Activated CD4-positive, alpha-beta memory T cell treated with anti-CD3 and anti-CD28 coated beads for 36 hours (primary cell): ENCODE measurements around the gene BRAT1. TPM values are rescaled to one million over a fixed set of nuclear protein-coding genes. Genes with fewer than 3 reads are reported as not detected.

Source experiments
- CTCF ChIA-PET: fragments of 350-600 bp; sonication (Branson Sonifier 250); formaldehyde crosslinking; loops from one replicate; lab custom pipeline; 2021; ENCODE audit warnings: antibody characterized with exemption, inconsistent platforms; lab: Charles Lee
- POLR2A ChIA-PET: fragments of 350-600 bp; sonication (Branson Sonifier 250); formaldehyde crosslinking; loops from one replicate; lab custom pipeline; 2021; ENCODE audit warnings: antibody characterized with exemption; lab: Charles Lee
- DNase-seq: peaks from one replicate; pipeline ENCODE4 v3.0.0-alpha.2; 2020
- H3K27ac Mint-ChIP-seq: one replicate; pipeline ENCODE4 v1.8.0; 2021; ENCODE audit warnings: mixed read lengths
- H3K27me3 Mint-ChIP-seq: one replicate; pipeline ENCODE4 v1.8.0; 2021; ENCODE audit warnings: mixed read lengths
- H3K36me3 Mint-ChIP-seq: one replicate; pipeline ENCODE4 v1.8.0; 2021; ENCODE audit warnings: mixed read lengths
- H3K4me1 Mint-ChIP-seq: one replicate; pipeline ENCODE4 v1.8.0; 2021; ENCODE audit warnings: low read depth, mixed read lengths
- H3K4me3 Mint-ChIP-seq: one replicate; pipeline ENCODE4 v1.8.0; 2021; ENCODE audit warnings: mild to moderate bottlenecking, mixed read lengths
- H3K9me3 Mint-ChIP-seq: one replicate; pipeline ENCODE4 v1.8.0; 2021; ENCODE audit warnings: mixed read lengths
- intact Hi-C: fragments of 100-400 bp; cut with micrococcal nuclease; formaldehyde crosslinking; loops from one replicate; pipeline ENCODE4 v1.15.1; 2023
- total RNA-seq, 2 experiments: library from RNA; stranded (reverse); gene quantifications; one replicate each; pipeline ENCODE4 v1.2.3, GENCODE V29; 2021

Gene BRAT1
- 10 to 100 TPM; 33.5 to 33.6 TPM for total RNA-seq

- intact Hi-C loops: loop anchor here (1.0 to 5.0 kb wide), 4 partner anchors 25 to 287 kb away; partner anchors contain the start of genes GNA12 and GRIFIN
- H3K36me3 Mint-ChIP-seq: peaks cover 16% of the 10 kb centered on the region
- no peaks in the 10 kb centered on the region for H3K27me3 Mint-ChIP-seq
- POLR2A ChIA-PET: interaction anchor here (0.9 to 1.4 kb wide), 2 partner anchors 25 to 35 kb away, joined by 3 to 6 read pairs; no protein-coding TSS in a partner anchor
- H3K9me3 Mint-ChIP-seq: no peaks in the 10 kb centered on the region
- peaks cover 40% of the 10 kb centered on the region for H3K4me1 Mint-ChIP-seq
- peak within 1 kb of the TSS; percentile 89 for H3K4me3 Mint-ChIP-seq
- CTCF ChIA-PET: interaction anchor here (0.6 to 1.0 kb wide), 2 partner anchors 35 to 140 kb away, joined by 3 read pairs; no protein-coding TSS in a partner anchor
- peak within 1 kb of the TSS; percentile 91 for H3K27ac Mint-ChIP-seq
- DNase-seq: peak; percentile 97
Observed at GRCh38 chr7:2555121-2556052, at the start of gene BRAT1. Gene BRAT1 (minus strand): TSS chr7:2555524. CDS start chr7:2554431, 1,093 bp downstream.

- Mint-ChIP-seq H3K36me3 (peaks cover 2% of the 10 kb centered on the region), H3K4me1 (peaks cover 5% of the 10 kb centered on the region), H3K27ac (no peak overlapping the region), H3K9me3 (no peaks in the 10 kb centered on the region), H3K27me3 (no peaks in the 10 kb centered on the region), H3K4me3 (no peak overlapping the region)
- ChIA-PET POLR2A (no interaction called here), CTCF (interaction anchor here (0.9 kb wide), 1 partner anchor 136 kb away, joined by 3 read pairs; no protein-coding TSS in a partner anchor)
- intact Hi-C loops: no loop called here
- no peak for DNase-seq
Observed at GRCh38 chr7:2604608-2605174, 49.4 kb upstream of the BRAT1 start.

GRCh38 chr7:2603044-2603965, 48.0 kb upstream of the BRAT1 start:
- H3K27me3 Mint-ChIP-seq: no peaks in the 10 kb centered on the region
- ChIA-PET CTCF (no interaction called here), POLR2A (no interaction called here)
- intact Hi-C loops: no loop called here
- H3K4me3 Mint-ChIP-seq: no peak overlapping the region
- peaks cover 6% of the 10 kb centered on the region for H3K36me3 Mint-ChIP-seq
- no peak overlapping the region for H3K27ac Mint-ChIP-seq
- no peaks in the 10 kb centered on the region for H3K9me3 Mint-ChIP-seq
- DNase-seq: no peak
- no peaks in the 10 kb centered on the region for H3K4me1 Mint-ChIP-seq

GRCh38 chr7:2602406-2603043, 47.2 kb upstream of the BRAT1 start:
- H3K4me3 Mint-ChIP-seq: no peak overlapping the region
- no peaks in the 10 kb centered on the region for H3K27me3 Mint-ChIP-seq
- no peaks in the 10 kb centered on the region for H3K4me1 Mint-ChIP-seq
- peaks cover 6% of the 10 kb centered on the region for H3K36me3 Mint-ChIP-seq
- intact Hi-C loops: no loop called here
- no peak for DNase-seq
- ChIA-PET POLR2A (no interaction called here), CTCF (interaction anchor here (0.5 kb wide), 1 partner anchor 117 kb away, joined by 3 read pairs; no protein-coding TSS in a partner anchor)
- H3K9me3 Mint-ChIP-seq: no peaks in the 10 kb centered on the region
- no peak overlapping the region for H3K27ac Mint-ChIP-seq

GRCh38 chr7:2601907-2602306, 46.6 kb upstream of the BRAT1 start:
- POLR2A ChIA-PET: no interaction called here
- intact Hi-C loops: no loop called here
- DNase-seq: no peak
- CTCF ChIA-PET: no interaction called here
- H3K4me3 Mint-ChIP-seq: no peak overlapping the region
- no peaks in the 10 kb centered on the region for H3K9me3 Mint-ChIP-seq
- peaks cover 6% of the 10 kb centered on the region for H3K36me3 Mint-ChIP-seq
- H3K27ac Mint-ChIP-seq: no peak overlapping the region
- H3K4me1 Mint-ChIP-seq: no peaks in the 10 kb centered on the region
- H3K27me3 Mint-ChIP-seq: no peaks in the 10 kb centered on the region

GRCh38 chr7:2601065-2601464, 45.7 kb upstream of the BRAT1 start:
- no peak for DNase-seq
- POLR2A ChIA-PET: no interaction called here
- no peaks in the 10 kb centered on the region for H3K27me3 Mint-ChIP-seq
- H3K9me3 Mint-ChIP-seq: no peaks in the 10 kb centered on the region
- peaks cover 6% of the 10 kb centered on the region for H3K36me3 Mint-ChIP-seq
- H3K27ac Mint-ChIP-seq: no peak overlapping the region
- H3K4me1 Mint-ChIP-seq: no peaks in the 10 kb centered on the region
- CTCF ChIA-PET: no interaction called here
- intact Hi-C loops: no loop called here
- no peak overlapping the region for H3K4me3 Mint-ChIP-seq

GRCh38 chr7:2598154-2598823, 43.0 kb upstream of the BRAT1 start:
- POLR2A ChIA-PET: no interaction called here

GRCh38 chr7:2597273-2597640, 41.9 kb upstream of the BRAT1 start:
- no peak for DNase-seq
- POLR2A ChIA-PET: no interaction called here
- CTCF ChIA-PET: no interaction called here
- H3K27me3 Mint-ChIP-seq: no peaks in the 10 kb centered on the region
- H3K36me3 Mint-ChIP-seq: peaks cover 8% of the 10 kb centered on the region
- no peak overlapping the region for H3K4me3 Mint-ChIP-seq
- H3K27ac Mint-ChIP-seq: no peak overlapping the region
- intact Hi-C loops: no loop called here
- H3K9me3 Mint-ChIP-seq: no peaks in the 10 kb centered on the region
- H3K4me1 Mint-ChIP-seq: no peaks in the 10 kb centered on the region

More at GRCh38 chr7:2598154-2598823, 43.0 kb upstream of the BRAT1 start:
- CTCF ChIA-PET: no interaction called here
- peaks cover 8% of the 10 kb centered on the region for H3K36me3 Mint-ChIP-seq
- no peak overlapping the region for H3K27ac Mint-ChIP-seq
- no peaks in the 10 kb centered on the region for H3K4me1 Mint-ChIP-seq
- intact Hi-C loops: no loop called here
- no peak overlapping the region for H3K4me3 Mint-ChIP-seq
- DNase-seq: no peak
- no peaks in the 10 kb centered on the region for H3K27me3 Mint-ChIP-seq
- no peaks in the 10 kb centered on the region for H3K9me3 Mint-ChIP-seq

- POLR2A ChIA-PET: no interaction called here
Observed at GRCh38 chr7:2596464-2597272, 41.3 kb upstream of the BRAT1 start.

GRCh38 chr7:2595258-2595860, 40.0 kb upstream of the BRAT1 start:
- Mint-ChIP-seq H3K4me1 (no peaks in the 10 kb centered on the region), H3K27me3 (no peaks in the 10 kb centered on the region), H3K9me3 (no peaks in the 10 kb centered on the region), H3K36me3 (peaks cover 8% of the 10 kb centered on the region), H3K4me3 (no peak overlapping the region), H3K27ac (no peak overlapping the region)
- intact Hi-C loops: no loop called here
- DNase-seq: no peak
- ChIA-PET CTCF (interaction anchor here (1.1 kb wide), 1 partner anchor 13 kb away, joined by 3 read pairs; no protein-coding TSS in a partner anchor), POLR2A (no interaction called here)

More at GRCh38 chr7:2596464-2597272, 41.3 kb upstream of the BRAT1 start:
- H3K27me3 Mint-ChIP-seq: no peaks in the 10 kb centered on the region
- H3K4me1 Mint-ChIP-seq: no peaks in the 10 kb centered on the region
- H3K4me3 Mint-ChIP-seq: no peak overlapping the region
- intact Hi-C loops: no loop called here
- H3K27ac Mint-ChIP-seq: no peak overlapping the region
- peaks cover 8% of the 10 kb centered on the region for H3K36me3 Mint-ChIP-seq
- CTCF ChIA-PET: interaction anchor here (1.1 kb wide), 1 partner anchor 12 kb away, joined by 3 read pairs; no protein-coding TSS in a partner anchor
- no peak for DNase-seq
- no peaks in the 10 kb centered on the region for H3K9me3 Mint-ChIP-seq
